Measurements from ENCODE around the gene RAF1. TPM values are rescaled to one million over a fixed set of nuclear protein-coding genes. Genes with fewer than 3 reads are reported as not detected.

The RAF1 gene
- total and polyA plus RNA-seq, 2 of the 13 experiments (the other 11 are each of a cell fraction or from before 2014, with no cell fraction given), result 72.2 to 91.4 TPM

GRCh38 chr3:12663936-12664908 is at the start of gene RAF1 (continued):
- TF ChIP-seq, protein P1, sequence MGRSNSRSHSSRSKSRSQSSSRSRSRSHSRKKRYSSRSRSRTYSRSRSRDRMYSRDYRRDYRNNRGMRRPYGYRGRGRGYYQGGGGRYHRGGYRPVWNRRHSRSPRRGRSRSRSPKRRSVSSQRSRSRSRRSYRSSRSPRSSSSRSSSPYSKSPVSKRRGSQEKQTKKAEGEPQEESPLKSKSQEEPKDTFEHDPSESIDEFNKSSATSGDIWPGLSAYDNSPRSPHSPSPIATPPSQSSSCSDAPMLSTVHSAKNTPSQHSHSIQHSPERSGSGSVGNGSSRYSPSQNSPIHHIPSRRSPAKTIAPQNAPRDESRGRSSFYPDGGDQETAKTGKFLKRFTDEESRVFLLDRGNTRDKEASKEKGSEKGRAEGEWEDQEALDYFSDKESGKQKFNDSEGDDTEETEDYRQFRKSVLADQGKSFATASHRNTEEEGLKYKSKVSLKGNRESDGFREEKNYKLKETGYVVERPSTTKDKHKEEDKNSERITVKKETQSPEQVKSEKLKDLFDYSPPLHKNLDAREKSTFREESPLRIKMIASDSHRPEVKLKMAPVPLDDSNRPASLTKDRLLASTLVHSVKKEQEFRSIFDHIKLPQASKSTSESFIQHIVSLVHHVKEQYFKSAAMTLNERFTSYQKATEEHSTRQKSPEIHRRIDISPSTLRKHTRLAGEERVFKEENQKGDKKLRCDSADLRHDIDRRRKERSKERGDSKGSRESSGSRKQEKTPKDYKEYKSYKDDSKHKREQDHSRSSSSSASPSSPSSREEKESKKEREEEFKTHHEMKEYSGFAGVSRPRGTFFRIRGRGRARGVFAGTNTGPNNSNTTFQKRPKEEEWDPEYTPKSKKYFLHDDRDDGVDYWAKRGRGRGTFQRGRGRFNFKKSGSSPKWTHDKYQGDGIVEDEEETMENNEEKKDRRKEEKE (IDR thresholded peaks at IDR 0.05), result no peak
- TF ChIP-seq ZNF75D (CRISPR knock-in tag; IDR thresholded peaks at IDR 0.05; ENCODE audit: borderline replicate concordance), result no peak
- TF ChIP-seq ZIK1 (CRISPR knock-in tag; IDR thresholded peaks at IDR 0.05; ENCODE audit: borderline replicate concordance, low read depth), result no peak
- no peak for TF ChIP-seq ZNF101 (CRISPR knock-in tag; IDR thresholded peaks at IDR 0.05; ENCODE audit: borderline replicate concordance, low read depth)
- TF ChIP-seq ZNF788 (CRISPR knock-in tag; IDR thresholded peaks at IDR 0.05; ENCODE audit: borderline replicate concordance), result peak; percentile 65; the same call in 1 of the 2 replicates
- peak; percentile 70 for TF ChIP-seq ZNF331 (CRISPR knock-in tag; IDR thresholded peaks at IDR 0.05)
- TF ChIP-seq ZNF264 (CRISPR knock-in tag; IDR thresholded peaks at IDR 0.05), result peak; percentile 29
- peak; percentile 31 for TF ChIP-seq BCL6 (CRISPR knock-in tag; IDR thresholded peaks at IDR 0.05)
- TF ChIP-seq TBX3 (IDR thresholded peaks at IDR 0.05; ENCODE audit: borderline replicate concordance), result no peak
- peak; percentile 61; the same call in 1 of the 2 replicates for TF ChIP-seq ELF3 (CRISPR knock-in tag; IDR thresholded peaks at IDR 0.05)
- peak; percentile 94 for TF ChIP-seq ZNF430 (CRISPR knock-in tag; IDR thresholded peaks at IDR 0.05)
- 0 out of 2 replicates have a peak, but pooled peaks have one; percentile 33 for TF ChIP-seq JUND (CRISPR knock-in tag; IDR thresholded peaks at IDR 0.05)
- peak; percentile 71 for TF ChIP-seq SRSF1 (optimal IDR thresholded peaks at IDR 0.05; ENCODE audit: low read depth, low read length)
- TF ChIP-seq, protein P2, sequence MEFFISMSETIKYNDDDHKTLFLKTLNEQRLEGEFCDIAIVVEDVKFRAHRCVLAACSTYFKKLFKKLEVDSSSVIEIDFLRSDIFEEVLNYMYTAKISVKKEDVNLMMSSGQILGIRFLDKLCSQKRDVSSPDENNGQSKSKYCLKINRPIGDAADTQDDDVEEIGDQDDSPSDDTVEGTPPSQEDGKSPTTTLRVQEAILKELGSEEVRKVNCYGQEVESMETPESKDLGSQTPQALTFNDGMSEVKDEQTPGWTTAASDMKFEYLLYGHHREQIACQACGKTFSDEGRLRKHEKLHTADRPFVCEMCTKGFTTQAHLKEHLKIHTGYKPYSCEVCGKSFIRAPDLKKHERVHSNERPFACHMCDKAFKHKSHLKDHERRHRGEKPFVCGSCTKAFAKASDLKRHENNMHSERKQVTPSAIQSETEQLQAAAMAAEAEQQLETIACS (CRISPR knock-in tag; IDR thresholded peaks at IDR 0.05), result no peak
- TF ChIP-seq, protein P3, sequence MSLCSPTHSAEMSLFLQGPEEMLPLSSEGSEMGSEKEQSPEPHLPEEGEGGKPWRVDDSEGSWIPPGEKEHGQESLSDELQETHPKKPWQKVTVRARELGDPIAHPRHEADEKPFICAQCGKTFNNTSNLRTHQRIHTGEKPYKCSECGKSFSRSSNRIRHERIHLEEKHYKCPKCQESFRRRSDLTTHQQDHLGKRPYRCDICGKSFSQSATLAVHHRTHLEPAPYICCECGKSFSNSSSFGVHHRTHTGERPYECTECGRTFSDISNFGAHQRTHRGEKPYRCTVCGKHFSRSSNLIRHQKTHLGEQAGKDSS (CRISPR knock-in tag; IDR thresholded peaks at IDR 0.05; ENCODE audit: borderline replicate concordance, low read depth), result no peak
- TF ChIP-seq ZHX2 (IDR thresholded peaks at IDR 0.05; ENCODE audit: low read depth), result peak; percentile 90
- no peak for TF ChIP-seq ZHX2 (CRISPR knock-in tag; IDR thresholded peaks at IDR 0.05; ENCODE audit: borderline replicate concordance)
